ENCODE results near the gene RABGAP1L.
"Not testable (repeated sequence)": the region's sequence is repeated elsewhere in the genome, so short reads cannot be mapped to it uniquely, and the experiment has no call there.

The RABGAP1L gene

DNA sequence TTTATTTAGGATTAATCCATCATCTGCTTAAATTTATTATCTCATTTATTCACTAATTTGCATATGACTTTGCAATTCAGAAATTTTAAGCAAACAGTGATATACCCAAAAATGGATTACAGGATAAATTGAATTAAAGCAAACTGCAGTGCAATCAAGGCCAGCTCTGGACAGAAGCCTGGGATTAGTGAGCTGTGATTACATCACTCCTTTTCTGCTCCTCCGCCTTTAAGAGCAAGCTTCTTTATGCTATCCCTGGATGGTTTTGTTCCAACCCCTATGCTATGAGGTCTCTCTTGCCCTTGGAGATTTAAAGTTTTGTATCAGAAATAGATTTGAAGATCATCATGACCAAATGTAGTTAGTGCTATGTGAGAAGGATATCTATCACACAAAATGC is 321.0 kb downstream of the RABGAP1L start:
- TF ChIP-seq, protein P1, sequence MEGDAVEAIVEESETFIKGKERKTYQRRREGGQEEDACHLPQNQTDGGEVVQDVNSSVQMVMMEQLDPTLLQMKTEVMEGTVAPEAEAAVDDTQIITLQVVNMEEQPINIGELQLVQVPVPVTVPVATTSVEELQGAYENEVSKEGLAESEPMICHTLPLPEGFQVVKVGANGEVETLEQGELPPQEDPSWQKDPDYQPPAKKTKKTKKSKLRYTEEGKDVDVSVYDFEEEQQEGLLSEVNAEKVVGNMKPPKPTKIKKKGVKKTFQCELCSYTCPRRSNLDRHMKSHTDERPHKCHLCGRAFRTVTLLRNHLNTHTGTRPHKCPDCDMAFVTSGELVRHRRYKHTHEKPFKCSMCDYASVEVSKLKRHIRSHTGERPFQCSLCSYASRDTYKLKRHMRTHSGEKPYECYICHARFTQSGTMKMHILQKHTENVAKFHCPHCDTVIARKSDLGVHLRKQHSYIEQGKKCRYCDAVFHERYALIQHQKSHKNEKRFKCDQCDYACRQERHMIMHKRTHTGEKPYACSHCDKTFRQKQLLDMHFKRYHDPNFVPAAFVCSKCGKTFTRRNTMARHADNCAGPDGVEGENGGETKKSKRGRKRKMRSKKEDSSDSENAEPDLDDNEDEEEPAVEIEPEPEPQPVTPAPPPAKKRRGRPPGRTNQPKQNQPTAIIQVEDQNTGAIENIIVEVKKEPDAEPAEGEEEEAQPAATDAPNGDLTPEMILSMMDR (IDR thresholded peaks at IDR 0.05; ENCODE audit: insufficient read depth, missing control alignments) = no peak
- FAIRE-seq = peak; percentile 96
- DNase-seq (ENCODE audit: insufficient read length, low spot score) = no peak

DNA sequence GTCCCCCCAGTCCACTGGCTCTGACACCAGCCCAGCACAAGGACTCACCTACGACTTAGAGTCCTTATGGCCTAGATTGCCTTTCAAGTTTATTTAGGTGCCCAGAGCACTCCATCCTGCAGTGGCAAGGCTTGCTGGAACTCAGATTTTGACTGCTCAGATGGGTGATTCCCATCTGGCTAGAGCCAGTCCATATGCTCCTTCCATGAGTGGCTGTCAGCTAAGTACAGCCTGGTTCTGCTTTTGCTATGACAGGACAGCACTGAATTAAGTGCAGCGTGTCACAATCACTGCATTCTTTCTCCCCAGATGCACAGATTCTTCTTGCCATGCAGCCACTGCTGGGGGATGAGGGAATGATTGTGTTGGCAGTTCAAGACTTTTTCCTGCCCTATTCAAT is 332.3 kb downstream of the RABGAP1L start:
- TF ChIP-seq, protein P1 (IDR thresholded peaks at IDR 0.05; ENCODE audit: insufficient read depth, missing control alignments) = no peak
- FAIRE-seq = no peak
- DNase-seq (ENCODE audit: insufficient read length, low spot score) = no peak

DNA sequence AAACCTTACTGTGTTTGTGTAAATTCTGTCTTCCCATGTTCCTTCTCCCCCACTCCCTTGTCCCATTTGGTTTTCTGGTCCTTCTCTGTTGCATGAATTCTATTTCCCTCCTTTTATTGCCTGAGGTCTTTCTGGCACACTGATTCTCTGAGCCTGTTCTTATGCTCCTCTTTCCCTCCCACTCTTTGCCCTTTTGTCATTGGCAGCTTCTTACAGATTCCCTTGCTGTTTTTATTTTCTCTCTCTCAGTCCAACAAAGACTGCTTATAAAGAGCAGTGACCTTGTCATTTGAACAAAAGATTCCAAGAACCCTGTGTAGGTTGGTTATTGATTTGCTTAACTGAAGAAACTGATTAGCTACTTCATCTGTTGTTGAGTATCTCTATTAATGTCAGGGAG is 338.2 kb downstream of the RABGAP1L start:
- TF ChIP-seq, protein P1 (IDR thresholded peaks at IDR 0.05; ENCODE audit: insufficient read depth, missing control alignments) = no peak
- FAIRE-seq (peak; percentile 44), DNase-seq (ENCODE audit: insufficient read length, low spot score) (no peak)

DNA sequence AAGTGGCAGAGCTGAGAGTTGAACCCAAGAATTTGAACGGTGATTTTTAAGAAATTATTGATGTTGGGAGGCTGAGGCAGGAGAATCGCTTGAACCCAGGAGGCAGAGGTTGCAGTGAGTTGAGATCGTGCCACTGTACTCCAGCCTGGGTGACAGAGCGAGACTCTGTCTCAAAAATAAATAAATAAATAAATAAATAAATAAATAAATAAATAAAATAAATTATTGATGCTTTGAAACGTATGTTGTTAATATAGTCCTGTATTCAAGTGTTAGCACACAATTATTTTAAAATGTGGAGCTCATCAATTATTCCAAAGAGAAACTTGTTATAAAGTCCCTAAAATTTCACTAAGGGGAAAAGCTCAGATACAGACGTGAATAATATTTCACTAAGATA is 357.4 kb downstream of the RABGAP1L start:
- not testable (repeated sequence) for DNase-seq (ENCODE audit: insufficient read length, low spot score); FAIRE-seq

DNA sequence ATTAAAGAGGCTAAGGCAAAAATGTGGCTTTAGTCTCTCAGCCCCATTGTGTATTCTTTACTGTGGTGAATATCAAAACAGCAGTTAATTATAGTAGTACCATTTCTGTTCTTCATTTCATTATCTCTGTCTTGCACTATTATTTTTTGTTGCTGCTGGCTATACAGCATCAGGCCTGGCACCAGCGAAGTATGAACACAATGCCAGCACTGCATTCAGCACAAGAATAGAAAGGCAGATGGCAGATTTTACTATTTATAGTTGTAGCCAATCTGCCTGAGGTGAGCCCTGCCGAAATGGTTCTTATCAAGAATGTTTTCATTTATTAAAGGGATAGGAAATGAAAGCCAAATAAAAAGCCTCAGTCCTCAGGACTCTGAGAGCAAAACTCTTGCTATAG is 360.5 kb downstream of the RABGAP1L start:
- FAIRE-seq (no peak), DNase-seq (ENCODE audit: insufficient read length, low spot score) (no peak)
- TF ChIP-seq, protein P1 (IDR thresholded peaks at IDR 0.05; ENCODE audit: insufficient read depth, missing control alignments) = no peak

DNA sequence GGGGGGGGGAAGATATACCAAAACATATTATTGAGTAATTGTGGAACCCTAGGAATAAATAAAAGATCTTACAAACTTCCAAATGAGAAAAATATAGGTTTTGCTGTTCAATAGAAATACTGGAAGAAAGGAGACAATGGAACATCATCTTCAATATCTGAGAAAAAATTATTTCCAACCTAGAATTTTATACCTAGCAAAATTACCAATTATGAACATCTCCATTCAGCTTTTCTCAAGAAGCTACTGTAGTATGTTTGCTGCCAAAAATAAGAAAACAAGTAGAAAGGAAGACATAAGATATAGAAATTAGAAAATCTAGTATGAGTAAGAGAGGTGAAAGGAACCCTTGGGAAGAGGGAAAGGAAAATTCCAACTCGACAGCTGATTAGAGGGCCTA is 372.4 kb downstream of the RABGAP1L start:
- no peak for DNase-seq (ENCODE audit: insufficient read length, low spot score)
- no peak for FAIRE-seq
- TF ChIP-seq, protein P1 (IDR thresholded peaks at IDR 0.05; ENCODE audit: insufficient read depth, missing control alignments) = no peak

DNA sequence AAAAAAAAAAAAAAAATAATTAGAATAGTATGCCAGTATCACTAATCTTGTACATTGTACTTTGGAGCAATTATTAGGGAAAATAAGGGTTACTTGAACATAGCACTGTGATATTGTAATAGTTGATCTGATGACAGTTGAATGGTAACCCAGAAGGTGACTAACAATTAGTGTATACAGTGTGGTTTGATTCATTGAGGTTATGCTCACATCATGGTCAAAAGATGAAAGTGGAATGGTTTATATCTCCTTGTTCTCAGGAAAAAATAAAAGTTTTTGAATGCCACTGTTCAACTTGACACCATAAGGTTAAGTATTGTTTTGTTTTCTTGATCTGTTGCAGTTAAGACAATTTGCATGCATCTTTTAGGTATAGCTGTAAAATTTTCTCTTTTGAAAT is 375.5 kb downstream of the RABGAP1L start:
- TF ChIP-seq, protein P1 (IDR thresholded peaks at IDR 0.05; ENCODE audit: insufficient read depth, missing control alignments) = no peak
- no peak for DNase-seq (ENCODE audit: insufficient read length, low spot score)
- peak; percentile 77 for FAIRE-seq

DNA sequence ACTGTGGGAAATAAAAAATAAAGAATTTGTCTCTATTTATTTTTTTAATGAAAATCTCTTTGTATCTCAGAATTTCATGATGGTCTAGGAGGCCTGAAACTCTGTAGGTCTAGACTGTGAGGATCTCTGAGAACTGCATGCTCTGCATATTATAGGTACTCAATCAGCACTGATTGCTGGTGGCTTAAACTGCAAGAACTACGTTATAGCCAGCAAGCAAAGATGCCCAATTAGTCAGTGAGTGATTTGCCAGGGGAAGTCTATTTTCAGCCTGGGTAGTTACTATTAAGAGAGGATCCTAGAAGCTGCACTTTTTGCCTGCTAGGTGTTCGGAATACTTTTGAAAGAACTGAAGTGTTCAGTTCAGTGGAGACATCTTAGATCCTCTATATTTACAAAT is 375.9 kb downstream of the RABGAP1L start:
- no peak for DNase-seq (ENCODE audit: insufficient read length, low spot score)
- no peak for FAIRE-seq
- TF ChIP-seq, protein P1 (IDR thresholded peaks at IDR 0.05; ENCODE audit: insufficient read depth, missing control alignments) = no peak

DNA sequence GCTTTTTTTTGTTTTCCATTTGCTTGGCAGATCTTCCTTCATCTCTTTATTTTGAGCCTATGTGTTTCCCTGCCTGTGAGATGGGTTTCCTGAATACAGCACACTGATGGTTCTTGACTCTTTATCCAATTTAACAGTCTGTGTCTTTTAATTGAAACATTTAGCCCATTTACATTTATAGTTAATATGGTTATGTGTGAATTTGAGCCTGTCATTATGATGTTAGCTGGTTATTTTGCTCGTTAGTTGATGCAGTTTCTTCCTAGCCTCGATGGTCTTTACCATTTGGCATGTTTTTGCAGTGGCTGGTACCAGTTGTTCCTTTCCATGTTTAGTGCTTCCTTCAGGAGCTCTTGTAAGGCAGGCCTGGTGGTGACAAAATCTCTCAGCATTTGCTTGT is 384.1 kb downstream of the RABGAP1L start:
- not testable (repeated sequence) for FAIRE-seq

More for the DNA sequence above, 384.1 kb downstream of the RABGAP1L start:
- DNase-seq (ENCODE audit: insufficient read length, low spot score) = not testable (repeated sequence)
